H7 (cell line): Measurements from ENCODE around the gene ANKH. TPM values are rescaled to one million over a fixed set of nuclear protein-coding genes. Genes with fewer than 3 reads are reported as not detected.

Source experiments
- DNase-seq: peaks from one replicate; pipeline ENCODE4 v3.0.0; 2012
- H3K27me3 ChIP-seq: 2 replicates; pipeline ENCODE4 v1.6.0; 2011; ENCODE audit warnings: mild to moderate bottlenecking, low read length; ENCODE audit not compliant: control insufficient read depth, insufficient read depth
- H3K36me3 ChIP-seq: replicated peaks from 2 replicates; pipeline ENCODE4 v1.5.1; 2011; ENCODE audit warnings: low read length; ENCODE audit not compliant: control insufficient read depth, insufficient read depth
- H3K4me3 ChIP-seq: 2 replicates; pipeline ENCODE4 v1.5.1; 2011; ENCODE audit warnings: low read depth, mild to moderate bottlenecking, control low read depth, low read length, moderate library complexity; ENCODE audit not compliant: insufficient read depth
- total RNA-seq: library from RNA; depleted of rRNA; stranded (reverse); fragments of >200 nt; shearing (Covaris generic); gene quantifications from 2 replicates; pipeline ENCODE4 v1.2.3, GENCODE V29; 2014

ANKH gene
- total RNA-seq, 1 experiment from 2014 or later: 6.5 TPM

DNA sequence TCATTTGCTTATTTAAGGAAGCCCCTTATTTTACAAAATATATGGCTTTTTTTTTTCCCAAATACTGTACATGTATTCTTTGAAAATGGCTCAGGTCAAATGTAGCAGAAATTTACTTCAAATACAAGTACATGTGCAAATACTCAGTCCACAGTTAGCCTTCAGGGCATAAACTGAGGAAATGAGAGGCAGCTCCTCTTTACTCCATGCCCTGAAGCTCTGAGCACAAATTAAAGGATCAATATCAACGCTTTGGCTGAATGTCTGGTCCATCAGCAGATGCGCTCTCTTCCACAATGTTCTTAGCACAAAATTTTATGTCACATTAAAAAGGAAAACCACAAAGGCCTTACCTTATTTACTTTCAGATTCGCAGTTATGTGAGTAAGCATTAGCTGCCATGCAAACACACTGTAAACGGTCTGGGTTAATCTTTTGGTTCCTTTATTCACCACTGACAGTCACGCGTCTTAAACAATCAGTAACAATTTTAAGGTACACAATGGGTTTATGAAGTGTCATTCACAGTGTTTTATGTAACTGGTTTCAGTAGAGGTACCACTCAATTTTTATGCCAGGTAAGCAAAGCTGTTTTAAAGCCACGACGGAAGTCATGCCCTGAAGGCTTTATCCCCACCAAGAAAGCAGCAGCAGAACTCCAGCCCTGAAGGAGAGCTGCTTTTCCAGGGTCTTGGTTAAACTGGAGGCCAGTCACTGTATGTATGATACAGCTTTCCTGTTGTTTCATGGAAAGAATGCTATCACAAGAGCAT, 103.7 kb downstream of the ANKH start:
- H3K36me3 ChIP-seq: no peaks in the 10 kb centered on the region
- no peaks in the 10 kb centered on the region for H3K27me3 ChIP-seq
- no peak overlapping the region for H3K4me3 ChIP-seq
- no peak for DNase-seq

DNA sequence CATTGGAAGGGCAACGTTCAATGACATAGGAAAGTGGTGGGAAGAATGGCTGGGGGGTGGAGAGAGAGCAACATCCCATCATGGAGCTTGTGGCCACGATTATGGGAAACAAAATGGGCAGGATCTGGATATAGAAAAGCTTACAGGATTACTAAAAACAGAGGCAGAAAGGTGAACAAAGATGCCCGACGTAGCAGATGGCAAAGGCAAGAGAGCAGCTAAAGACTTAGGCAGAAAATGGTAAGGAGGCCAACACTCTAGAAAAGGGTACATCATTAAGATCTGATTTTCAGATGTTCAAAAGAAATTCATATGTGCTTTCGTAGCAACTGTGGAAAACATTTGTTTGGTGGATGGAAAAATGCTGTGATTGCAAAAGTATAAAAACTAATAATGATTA, 104.5 kb downstream of the ANKH start:
- Histone ChIP-seq H3K4me3 (no peak overlapping the region), H3K27me3 (no peaks in the 10 kb centered on the region), H3K36me3 (no peaks in the 10 kb centered on the region)
- no peak for DNase-seq

DNA sequence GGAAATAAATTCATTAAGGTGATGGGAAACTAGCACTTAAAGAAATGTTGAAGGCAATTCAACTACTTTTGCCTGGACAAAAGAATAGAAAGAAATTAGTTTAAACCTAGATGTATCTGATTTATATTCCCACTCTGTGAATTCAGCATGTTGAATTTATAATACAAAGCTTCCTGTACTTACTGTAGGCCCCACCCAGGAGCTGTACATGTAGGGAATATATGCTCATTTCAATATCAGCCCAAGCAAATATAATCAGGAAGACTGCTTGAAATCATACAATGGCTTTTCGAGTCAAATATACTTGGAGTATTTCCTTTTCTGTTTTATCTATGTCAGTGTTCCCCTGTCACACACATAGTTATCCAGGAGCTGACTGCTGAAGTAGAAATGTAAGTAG, 105.0 kb downstream of the ANKH start:
- Histone ChIP-seq H3K27me3 (no peaks in the 10 kb centered on the region), H3K4me3 (no peak overlapping the region), H3K36me3 (no peaks in the 10 kb centered on the region)
- DNase-seq: no peak

DNA sequence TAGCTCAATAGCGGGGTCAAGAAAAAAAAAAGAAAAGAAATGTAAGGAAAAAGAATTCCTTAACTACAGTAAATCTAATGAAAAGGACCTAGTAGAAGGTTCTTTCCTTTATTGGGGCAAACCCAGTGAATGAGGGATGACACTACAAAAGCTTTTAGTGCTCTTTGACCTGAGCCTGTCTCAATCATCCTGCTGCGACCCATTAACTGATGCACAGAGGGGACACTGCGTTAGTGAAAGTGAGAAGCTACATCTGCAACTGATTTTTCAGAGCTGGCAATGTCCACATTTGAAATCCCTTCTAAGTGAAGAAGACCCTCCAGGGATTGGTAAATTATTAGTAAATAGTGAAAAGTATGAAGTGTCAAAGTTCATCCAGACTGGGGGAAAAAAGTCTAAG, 106.0 kb downstream of the ANKH start:
- DNase-seq: no peak
- H3K27me3 ChIP-seq: no peaks in the 10 kb centered on the region
- no peaks in the 10 kb centered on the region for H3K36me3 ChIP-seq
- no peak overlapping the region for H3K4me3 ChIP-seq

DNA sequence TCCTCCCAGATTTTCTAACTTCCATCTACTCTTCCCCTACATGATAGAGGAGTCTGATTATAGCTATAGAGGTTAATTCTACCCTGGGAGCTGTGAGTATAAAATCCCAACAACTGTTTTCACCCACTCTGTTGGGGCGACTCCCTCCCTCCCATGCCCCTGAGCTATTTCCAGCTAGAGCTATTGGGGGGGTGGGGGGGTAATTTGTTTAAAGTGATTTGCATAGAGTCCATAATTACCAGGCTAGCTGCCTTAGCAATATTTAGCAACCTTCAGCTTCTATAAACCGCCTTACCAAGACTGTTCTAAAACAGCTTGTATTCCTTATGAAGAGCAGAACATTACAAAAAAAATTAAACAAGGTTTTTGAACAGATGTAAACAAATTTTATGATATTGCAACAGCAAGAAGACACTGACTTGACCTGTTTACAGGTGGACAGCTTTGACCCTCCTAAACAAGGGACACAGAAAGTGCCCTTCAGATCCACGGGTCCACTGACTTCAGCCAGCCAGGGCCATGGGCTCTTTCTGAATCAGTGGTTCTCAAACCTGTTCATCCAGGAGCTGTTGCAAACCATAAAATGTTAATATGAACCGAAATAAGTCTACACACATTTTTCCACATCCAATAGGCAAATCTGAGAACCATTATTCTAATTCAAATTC, 108.9 kb downstream of the ANKH start:
- H3K4me3 ChIP-seq: no peak overlapping the region
- no peak for DNase-seq
- no peaks in the 10 kb centered on the region for H3K36me3 ChIP-seq
- no peaks in the 10 kb centered on the region for H3K27me3 ChIP-seq

DNA sequence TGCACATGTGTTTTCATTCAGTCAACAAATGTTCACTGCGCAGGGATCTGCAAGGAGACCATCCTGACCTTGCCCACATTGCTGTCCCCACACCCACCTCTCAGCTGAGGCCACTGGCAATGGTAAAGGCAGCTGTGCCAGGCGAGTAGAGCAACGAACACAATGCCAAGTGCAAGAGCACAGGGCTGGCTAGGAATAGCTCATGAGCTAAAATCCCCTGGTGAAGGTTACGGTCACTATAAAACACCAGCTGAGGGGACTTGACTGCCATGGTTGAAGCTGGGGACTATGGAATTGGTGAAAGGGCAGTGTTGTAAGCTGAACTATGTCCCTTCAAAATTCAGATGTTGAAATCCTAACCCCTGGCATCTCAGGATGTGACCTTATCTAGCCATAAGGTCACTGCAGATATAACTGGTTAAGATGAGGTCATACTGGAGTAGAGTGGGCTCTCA, 111.0 kb downstream of the ANKH start:
- H3K36me3 ChIP-seq: no peaks in the 10 kb centered on the region
- no peak overlapping the region for H3K4me3 ChIP-seq
- no peak for DNase-seq
- H3K27me3 ChIP-seq: no peaks in the 10 kb centered on the region

DNA sequence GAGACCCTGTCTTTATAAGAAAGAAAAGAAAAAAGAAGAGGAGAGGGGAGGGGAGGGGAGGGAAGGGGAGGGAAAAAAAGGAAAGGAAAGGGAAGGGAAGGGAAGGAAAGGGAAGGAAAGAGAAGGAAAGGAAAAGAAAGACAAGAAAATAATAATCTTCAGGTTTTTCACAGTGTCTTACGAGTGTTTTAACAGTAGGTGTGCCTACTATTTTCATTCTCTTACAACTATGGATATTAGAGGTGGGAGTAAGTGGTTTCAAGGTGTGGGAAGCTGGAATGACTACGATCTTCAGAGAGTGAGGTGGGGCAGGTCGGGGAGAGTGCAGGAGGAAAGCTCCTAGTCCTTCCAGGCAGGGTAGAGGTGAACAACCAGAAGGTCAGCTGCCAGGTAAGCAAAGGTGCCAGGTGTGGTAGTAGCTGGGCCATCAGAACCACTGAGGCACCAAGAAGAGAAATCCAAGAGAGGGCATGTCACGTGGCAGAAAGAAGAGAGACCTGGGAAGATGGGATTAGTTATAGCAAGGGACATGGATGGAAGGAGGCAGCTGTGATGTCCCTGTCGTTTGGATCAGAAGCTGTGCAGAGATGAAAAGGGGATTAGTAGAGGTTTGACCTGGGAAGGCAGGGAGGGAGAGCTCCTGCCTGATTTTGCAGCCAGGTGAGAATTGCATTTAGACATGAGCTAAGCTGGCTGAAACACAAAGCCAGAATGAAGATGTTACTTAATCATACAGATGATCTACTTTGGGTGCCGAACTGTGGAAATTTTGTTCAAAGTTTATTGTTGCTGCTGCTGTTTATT, 111.6 kb downstream of the ANKH start:
- no peak overlapping the region for H3K4me3 ChIP-seq
- no peak for DNase-seq
- no peaks in the 10 kb centered on the region for H3K27me3 ChIP-seq
- H3K36me3 ChIP-seq: no peaks in the 10 kb centered on the region

DNA sequence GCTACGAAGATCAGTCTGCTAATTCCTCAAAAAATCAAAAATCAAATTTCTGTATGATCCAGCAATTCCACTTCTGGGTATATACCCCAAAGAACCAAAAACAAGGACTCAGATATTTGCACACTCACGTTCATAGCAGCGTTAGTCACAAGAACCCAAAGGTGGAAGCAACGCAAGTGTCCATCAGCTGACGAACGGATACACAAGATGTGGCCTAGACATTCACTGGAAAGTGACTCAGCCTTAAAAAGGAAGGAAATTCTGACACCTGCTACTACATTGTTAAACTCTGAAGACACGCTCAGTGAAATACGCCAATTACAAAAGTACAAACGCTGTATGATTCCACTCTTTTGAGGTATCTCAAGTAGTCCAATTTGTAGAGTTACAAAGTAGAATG, 113.7 kb downstream of the ANKH start:
- Histone ChIP-seq H3K4me3 (no peak overlapping the region), H3K36me3 (no peaks in the 10 kb centered on the region), H3K27me3 (no peaks in the 10 kb centered on the region)
- DNase-seq: no peak

DNA sequence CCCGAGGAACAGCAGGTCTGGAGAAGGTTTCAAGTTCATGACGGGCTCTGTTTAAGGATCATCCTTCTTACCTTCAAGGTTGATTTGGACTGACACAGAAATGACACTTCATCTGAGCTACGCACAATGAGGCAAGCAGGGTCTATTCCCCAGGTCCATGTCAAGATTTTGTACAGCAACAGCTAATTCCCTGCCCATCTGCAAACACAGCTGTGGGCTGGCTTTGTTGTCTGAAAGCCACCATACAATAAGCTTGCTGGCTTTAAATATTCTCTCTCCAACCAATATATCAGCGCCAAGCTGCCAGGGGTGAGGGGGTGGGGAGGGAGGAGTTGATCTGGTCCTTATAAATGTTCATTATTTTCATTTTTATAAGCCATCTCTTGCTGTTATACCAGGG, 115.1 kb downstream of the ANKH start:
- Histone ChIP-seq H3K27me3 (no peaks in the 10 kb centered on the region), H3K4me3 (no peak overlapping the region), H3K36me3 (no peaks in the 10 kb centered on the region)
- no peak for DNase-seq

DNA sequence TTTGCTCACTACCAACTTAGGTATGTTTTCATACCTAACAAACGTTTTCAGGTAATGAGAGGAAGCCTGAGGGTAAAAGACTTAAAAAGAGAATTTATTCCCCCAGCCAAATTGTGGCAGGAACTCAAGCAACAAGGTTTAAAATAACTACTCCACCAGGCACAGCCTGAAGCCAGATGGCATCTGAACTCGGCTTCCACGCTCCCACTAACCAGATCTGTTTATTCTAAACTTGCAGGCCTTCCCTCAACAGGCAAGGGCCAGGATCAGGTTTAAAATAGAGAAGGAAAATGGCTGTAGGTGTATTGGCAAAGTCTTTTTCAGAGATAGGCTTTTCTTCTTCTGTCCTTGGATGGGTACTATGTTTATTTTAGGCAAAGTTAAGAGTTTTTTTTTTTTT, 117.6 kb downstream of the ANKH start:
- no peak for DNase-seq
- no peaks in the 10 kb centered on the region for H3K27me3 ChIP-seq
- no peak overlapping the region for H3K4me3 ChIP-seq
- H3K36me3 ChIP-seq: no peaks in the 10 kb centered on the region

DNA sequence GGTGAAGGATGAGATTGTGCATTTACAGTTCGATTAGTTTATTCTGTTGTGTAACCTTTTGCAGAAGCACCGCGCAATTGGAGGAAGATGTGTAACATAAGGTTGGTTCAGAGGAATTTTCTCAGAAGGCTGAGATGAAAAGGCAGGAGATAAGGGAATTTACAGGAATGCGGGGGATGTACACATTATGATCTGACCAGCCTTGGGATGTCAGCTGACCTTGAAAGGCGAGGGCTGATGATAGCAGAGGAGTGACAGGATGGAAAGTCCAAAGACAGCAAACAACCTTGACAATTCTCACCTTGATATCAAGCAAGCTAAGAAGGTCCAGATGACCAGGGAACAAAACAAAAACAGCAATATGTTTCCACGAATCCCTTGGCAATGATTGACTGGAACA, 118.3 kb downstream of the ANKH start:
- Histone ChIP-seq H3K27me3 (no peaks in the 10 kb centered on the region), H3K4me3 (no peak overlapping the region), H3K36me3 (no peaks in the 10 kb centered on the region)
- no peak for DNase-seq

DNA sequence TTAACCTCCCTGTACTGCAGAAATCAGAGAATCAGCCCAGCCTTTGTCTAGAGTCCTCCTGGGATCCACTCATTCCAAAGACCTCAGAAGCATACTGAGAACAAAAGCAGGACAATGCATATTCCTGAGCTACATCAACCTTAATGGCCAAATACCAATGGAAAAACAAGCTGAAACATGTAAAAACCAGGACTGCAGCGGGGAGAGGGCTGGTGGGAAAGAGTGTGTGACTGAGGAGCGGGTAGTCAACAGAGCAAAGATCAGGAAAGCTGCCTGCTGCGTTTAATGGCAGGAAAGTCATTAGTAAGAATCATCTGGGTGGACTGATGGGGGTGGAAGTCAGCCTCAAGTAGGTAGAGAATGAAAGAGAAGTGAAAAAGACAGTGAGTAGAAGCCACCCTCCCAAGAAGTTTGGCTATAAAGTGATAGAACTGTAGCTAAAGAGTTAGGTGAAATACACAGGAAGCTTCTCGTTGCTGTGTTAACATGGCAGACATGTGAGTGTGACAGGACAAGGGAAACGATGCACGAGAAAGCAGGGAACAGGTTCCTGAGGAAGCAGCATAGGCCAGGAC, 119.0 kb downstream of the ANKH start:
- no peaks in the 10 kb centered on the region for H3K36me3 ChIP-seq
- H3K4me3 ChIP-seq: no peak overlapping the region
- no peak for DNase-seq
- no peaks in the 10 kb centered on the region for H3K27me3 ChIP-seq

DNA sequence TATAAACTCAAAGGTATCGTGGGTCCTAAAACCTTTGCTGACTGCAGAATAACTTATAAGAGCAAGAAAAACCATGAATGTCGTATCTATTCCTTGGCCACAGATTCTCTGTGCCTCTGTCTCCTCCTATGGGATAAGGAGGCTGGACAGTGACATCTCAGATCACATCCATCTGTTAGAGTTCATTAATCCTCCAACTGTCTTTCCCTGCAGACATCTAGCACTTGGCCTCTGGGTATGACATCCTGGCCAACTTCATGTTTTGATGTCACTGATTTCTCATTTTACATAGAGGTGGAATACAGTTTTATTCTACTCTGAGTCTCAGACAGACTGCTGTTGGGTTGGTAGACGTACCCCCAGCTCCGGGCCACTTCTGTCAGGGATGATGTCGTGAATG, 120.9 kb downstream of the ANKH start:
- DNase-seq: no peak
- Histone ChIP-seq H3K27me3 (no peaks in the 10 kb centered on the region), H3K4me3 (no peak overlapping the region), H3K36me3 (no peaks in the 10 kb centered on the region)

DNA sequence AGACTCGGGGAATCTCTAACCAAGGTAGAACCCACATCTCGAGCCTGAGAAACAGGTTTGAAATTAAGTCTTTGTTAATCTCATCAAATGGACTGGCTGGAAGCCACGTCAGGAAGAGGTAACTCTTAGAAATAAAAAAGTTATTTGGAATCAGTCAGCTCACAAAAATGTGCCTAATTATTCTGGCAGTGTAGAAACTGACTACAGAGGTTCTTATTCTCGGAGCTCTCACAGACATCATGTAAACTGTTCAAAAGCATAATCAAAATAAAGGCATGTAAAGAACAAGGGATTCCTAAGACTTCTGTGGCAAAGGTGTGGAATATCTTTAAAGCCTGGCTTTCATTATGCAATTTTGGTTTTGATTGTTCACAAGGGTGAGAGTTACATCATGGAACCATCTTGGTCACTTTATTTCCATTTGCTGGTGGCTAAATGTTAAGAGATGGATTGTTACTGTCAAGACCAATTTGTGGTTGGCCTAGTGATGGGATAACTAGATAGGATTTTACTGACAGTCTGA, 121.9 kb downstream of the ANKH start:
- H3K27me3 ChIP-seq: no peaks in the 10 kb centered on the region
- DNase-seq: no peak
- no peak overlapping the region for H3K4me3 ChIP-seq
- H3K36me3 ChIP-seq: no peaks in the 10 kb centered on the region
